ENCODE measurements around the gene ELMOD3.
"Not testable (repeated sequence)": the region's sequence is repeated elsewhere in the genome, so short reads cannot be mapped to it uniquely, and the experiment has no call there.

Gene ELMOD3

GRCh38 chr2:85344356-85344954 is 10.1 kb upstream of the ELMOD3 start:
- in situ Hi-C loops (cut with MboI; ENCODE audit: low pct_unique_long_range_greater_than_20kb, low sequenced_read_pairs, unreplicated experiment): no loop called here
- TF ChIP-seq CTCF (IDR thresholded peaks at IDR 0.05; ENCODE audit: extremely low read depth, insufficient read depth, missing control alignments): no peak
- no peak for DNase-seq (ENCODE audit: low spot score)

GRCh38 chr2:85347599-85347998 is 7.0 kb upstream of the ELMOD3 start:
- in situ Hi-C loops (cut with MboI; ENCODE audit: low pct_unique_long_range_greater_than_20kb, low sequenced_read_pairs, unreplicated experiment): no loop called here
- no peak for TF ChIP-seq CTCF (IDR thresholded peaks at IDR 0.05; ENCODE audit: extremely low read depth, insufficient read depth, missing control alignments)
- no peak for DNase-seq (ENCODE audit: low spot score)

- in situ Hi-C loops (cut with MboI; ENCODE audit: low pct_unique_long_range_greater_than_20kb, low sequenced_read_pairs, unreplicated experiment): no loop called here
- DNase-seq (ENCODE audit: low spot score): no peak
- no peak for TF ChIP-seq CTCF (IDR thresholded peaks at IDR 0.05; ENCODE audit: extremely low read depth, insufficient read depth, missing control alignments)
Observed at GRCh38 chr2:85353876-85354285, 688 bp upstream of the ELMOD3 start.

GRCh38 chr2:85355073-85355410 is 473 bp downstream of the ELMOD3 start:
- TF ChIP-seq CTCF (IDR thresholded peaks at IDR 0.05; ENCODE audit: extremely low read depth, insufficient read depth, missing control alignments): no peak
- in situ Hi-C loops (cut with MboI; ENCODE audit: low pct_unique_long_range_greater_than_20kb, low sequenced_read_pairs, unreplicated experiment): no loop called here
- DNase-seq (ENCODE audit: low spot score): no peak

GRCh38 chr2:85355521-85355920 is 952 bp downstream of the ELMOD3 start:
- in situ Hi-C loops (cut with MboI; ENCODE audit: low pct_unique_long_range_greater_than_20kb, low sequenced_read_pairs, unreplicated experiment): no loop called here
- no peak for DNase-seq (ENCODE audit: low spot score)
- TF ChIP-seq CTCF (IDR thresholded peaks at IDR 0.05; ENCODE audit: extremely low read depth, insufficient read depth, missing control alignments): no peak

- in situ Hi-C loops (cut with MboI; ENCODE audit: low pct_unique_long_range_greater_than_20kb, low sequenced_read_pairs, unreplicated experiment): no loop called here
- no peak for TF ChIP-seq CTCF (IDR thresholded peaks at IDR 0.05; ENCODE audit: extremely low read depth, insufficient read depth, missing control alignments)
- no peak for DNase-seq (ENCODE audit: low spot score)
Observed at GRCh38 chr2:85356186-85356585, 1.6 kb downstream of the ELMOD3 start.

GRCh38 chr2:85357736-85358135 is 3.2 kb downstream of the ELMOD3 start:
- in situ Hi-C loops (cut with MboI; ENCODE audit: low pct_unique_long_range_greater_than_20kb, low sequenced_read_pairs, unreplicated experiment): no loop called here
- DNase-seq (ENCODE audit: low spot score): no peak
- TF ChIP-seq CTCF (IDR thresholded peaks at IDR 0.05; ENCODE audit: extremely low read depth, insufficient read depth, missing control alignments): no peak

GRCh38 chr2:85362653-85363387 is 8.3 kb downstream of the ELMOD3 start:
- in situ Hi-C loops (cut with MboI; ENCODE audit: low pct_unique_long_range_greater_than_20kb, low sequenced_read_pairs, unreplicated experiment); DNase-seq (ENCODE audit: low spot score): not testable (repeated sequence)

Measured in GM13977 (cell line).